ENCODE results near the gene SSBP4.

DNA sequence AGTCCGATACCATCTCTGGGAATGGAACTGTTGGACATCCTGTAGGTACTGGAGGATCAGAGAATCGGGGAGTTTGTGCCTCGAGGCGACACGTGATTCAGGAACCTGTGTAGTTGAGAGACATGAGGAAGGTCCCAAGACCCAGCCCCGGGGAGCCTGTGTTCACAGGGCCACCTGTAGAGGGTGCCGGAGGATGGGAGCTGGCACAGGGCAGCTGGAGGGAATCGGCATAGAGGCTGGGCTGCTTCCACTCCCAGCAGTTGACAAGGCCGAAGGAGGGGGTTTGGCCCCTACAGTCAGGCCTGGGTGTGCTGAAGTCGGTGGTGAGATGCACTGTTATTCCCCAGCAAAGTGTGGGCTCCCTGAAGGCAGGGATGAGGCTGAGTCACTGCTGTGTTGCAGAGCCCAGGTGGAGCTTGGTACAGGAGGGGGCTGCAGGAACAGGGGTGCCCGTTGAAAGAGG, 21.2 kb downstream of the SSBP4 start:
- TF ChIP-seq POLR2AphosphoS5 (IDR thresholded peaks at IDR 0.05; ENCODE audit: low read depth) (no peak), EZH2 (IDR thresholded peaks at IDR 0.05; ENCODE audit: low read depth, unreplicated experiment) (no peak), JUNB (IDR thresholded peaks at IDR 0.05; ENCODE audit: unreplicated experiment) (no peak), NANOG (IDR thresholded peaks at IDR 0.05; ENCODE audit: borderline replicate concordance) (no peak), EZH2phosphoT487 (IDR thresholded peaks at IDR 0.05; ENCODE audit: unreplicated experiment) (no peak)
- TF ChIP-seq, protein P1, sequence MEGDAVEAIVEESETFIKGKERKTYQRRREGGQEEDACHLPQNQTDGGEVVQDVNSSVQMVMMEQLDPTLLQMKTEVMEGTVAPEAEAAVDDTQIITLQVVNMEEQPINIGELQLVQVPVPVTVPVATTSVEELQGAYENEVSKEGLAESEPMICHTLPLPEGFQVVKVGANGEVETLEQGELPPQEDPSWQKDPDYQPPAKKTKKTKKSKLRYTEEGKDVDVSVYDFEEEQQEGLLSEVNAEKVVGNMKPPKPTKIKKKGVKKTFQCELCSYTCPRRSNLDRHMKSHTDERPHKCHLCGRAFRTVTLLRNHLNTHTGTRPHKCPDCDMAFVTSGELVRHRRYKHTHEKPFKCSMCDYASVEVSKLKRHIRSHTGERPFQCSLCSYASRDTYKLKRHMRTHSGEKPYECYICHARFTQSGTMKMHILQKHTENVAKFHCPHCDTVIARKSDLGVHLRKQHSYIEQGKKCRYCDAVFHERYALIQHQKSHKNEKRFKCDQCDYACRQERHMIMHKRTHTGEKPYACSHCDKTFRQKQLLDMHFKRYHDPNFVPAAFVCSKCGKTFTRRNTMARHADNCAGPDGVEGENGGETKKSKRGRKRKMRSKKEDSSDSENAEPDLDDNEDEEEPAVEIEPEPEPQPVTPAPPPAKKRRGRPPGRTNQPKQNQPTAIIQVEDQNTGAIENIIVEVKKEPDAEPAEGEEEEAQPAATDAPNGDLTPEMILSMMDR (conservative IDR thresholded peaks at IDR 0.05; ENCODE audit: low read depth in 2 of 2), result peak; percentile 52 to 71; a peak in 3 of 4 replicates
